ENCODE data around the gene MZF1. TPM values are rescaled to one million over a fixed set of nuclear protein-coding genes. Genes with fewer than 3 reads are reported as not detected.
A peak's percentile ranks its signal among the peaks of the same experiment; 100 is the strongest.

Gene MZF1
- total RNA-seq, 1 experiment from 2014 or later: 33.0 TPM

DNA sequence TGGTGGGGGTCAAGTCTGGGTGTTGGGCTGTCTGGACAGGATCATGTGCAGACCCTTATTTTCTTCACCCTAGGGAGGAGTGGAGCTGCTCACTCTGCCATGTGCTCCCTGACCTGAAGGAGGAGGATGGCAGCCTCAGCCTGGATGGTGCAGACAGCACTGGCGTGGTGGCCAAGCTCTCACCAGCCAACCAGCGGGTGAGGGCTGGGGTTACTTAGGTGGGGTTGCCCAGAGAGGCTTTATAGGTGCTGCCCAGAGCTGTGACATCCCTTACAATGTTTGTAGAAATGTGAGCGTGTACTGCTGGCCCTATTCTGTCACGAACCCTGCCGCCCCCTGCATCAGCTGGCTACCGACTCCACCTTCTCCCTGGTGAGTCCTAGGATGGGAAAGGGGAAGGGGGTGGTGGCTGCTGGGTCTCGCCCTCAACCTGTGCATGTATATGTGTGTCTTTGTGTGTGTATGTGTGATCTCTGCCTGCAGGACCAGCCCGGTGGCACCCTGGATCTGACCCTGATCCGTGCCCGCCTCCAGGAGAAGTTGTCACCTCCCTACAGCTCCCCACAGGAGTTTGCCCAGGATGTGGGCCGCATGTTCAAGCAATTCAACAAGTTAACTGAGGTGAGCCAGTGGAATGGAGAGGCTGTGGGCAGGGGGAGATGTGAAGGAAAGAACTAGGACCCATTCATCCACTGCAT is 23.3 kb downstream of the MZF1 start (continued):
- TF ChIP-seq SRF (IDR thresholded peaks at IDR 0.05; ENCODE audit: low read depth) (no peak), SIN3A (IDR thresholded peaks at IDR 0.05; ENCODE audit: low read depth) (no peak), CBX3 (IDR thresholded peaks at IDR 0.05; ENCODE audit: low read depth) (no peak), SP1 (IDR thresholded peaks at IDR 0.05; ENCODE audit: low read depth) (no peak)

DNA sequence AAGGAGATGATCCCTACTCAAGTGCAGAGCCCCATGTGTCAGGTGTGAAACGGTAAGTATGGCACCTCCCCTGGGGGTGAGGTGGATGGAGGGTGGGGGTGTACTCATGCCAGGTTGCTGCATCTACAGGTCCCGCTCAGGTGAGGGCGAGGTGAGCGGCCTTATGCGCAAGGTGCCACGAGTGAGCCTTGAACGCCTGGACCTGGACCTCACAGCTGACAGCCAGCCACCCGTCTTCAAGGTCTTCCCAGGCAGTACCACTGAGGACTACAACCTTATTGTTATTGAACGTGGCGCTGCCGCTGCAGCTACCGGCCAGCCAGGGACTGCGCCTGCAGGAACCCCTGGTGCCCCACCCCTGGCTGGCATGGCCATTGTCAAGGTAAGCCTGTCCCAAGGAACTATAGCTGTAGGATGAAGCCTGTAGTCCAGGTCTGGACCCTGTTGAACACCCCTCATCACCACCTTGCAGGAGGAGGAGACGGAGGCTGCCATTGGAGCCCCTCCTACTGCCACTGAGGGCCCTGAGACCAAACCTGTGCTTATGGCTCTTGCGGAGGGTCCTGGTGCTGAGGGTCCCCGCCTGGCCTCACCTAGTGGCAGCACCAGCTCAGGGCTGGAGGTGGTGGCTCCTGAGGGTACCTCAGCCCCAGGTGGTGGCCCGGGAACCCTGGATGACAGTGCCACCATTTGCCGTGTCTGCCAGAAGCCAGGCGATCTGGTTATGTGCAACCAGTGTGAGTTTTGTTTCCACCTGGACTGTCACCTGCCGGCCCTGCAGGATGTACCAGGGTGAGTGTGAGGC is 24.1 kb downstream of the MZF1 start:
- peaks cover 81% of the 10 kb centered on the region for H3K79me2 ChIP-seq (ENCODE audit: insufficient read depth, low read length)
- POLR2A ChIA-PET: no interaction called here
- ATAC-seq (no peak), DNase-seq (ENCODE audit: low read depth, low spot score) (no peak)
- H3K4me3 ChIP-seq (replicated peaks in 1 of 2; ENCODE audit: low read depth in 1 of 2, low read length in 2 of 2): no peak overlapping the region
- CTCF ChIA-PET: no interaction called here
- RAD21 ChIA-PET (ENCODE audit: low non-redundant PET in 1 of 2, low total read pairs in 2 of 2, uncharacterized antibody in 2 of 2, unreplicated experiment in 2 of 2): no interaction called here
- no peak overlapping the region for H3K4me2 ChIP-seq (ENCODE audit: low read length)
- no peaks in the 10 kb centered on the region for H3K9me3 ChIP-seq (ENCODE audit: control insufficient read depth in 1 of 2, insufficient read depth in 1 of 2, low read depth in 1 of 2, low read length in 2 of 2)
- no peaks in the 10 kb centered on the region for H3K9me2 ChIP-seq (ENCODE audit: insufficient read depth)
- no peak overlapping the region for H3K9ac ChIP-seq (ENCODE audit: low read length)
- intact Hi-C loops (cut with micrococcal nuclease): no loop called here
- no TSS peak for BruUV-seq (replicated peaks)
- TF ChIP-seq JUND (IDR thresholded peaks at IDR 0.05) (no peak), RAD21 (IDR thresholded peaks at IDR 0.05; ENCODE audit: low read depth) (no peak), YY1 (IDR thresholded peaks at IDR 0.05; ENCODE audit: extremely low read depth, insufficient replicate concordance, low read depth, low read length) (no peak), SIN3A (IDR thresholded peaks at IDR 0.05; ENCODE audit: low read depth) (no peak), POLR2AphosphoS5 (IDR thresholded peaks at IDR 0.05; ENCODE audit: low read depth, low read length) (no peak; the same call in 1 of the 2 replicates), FOSL1 (IDR thresholded peaks at IDR 0.05; ENCODE audit: low read depth) (no peak), POLR2A (IDR thresholded peaks at IDR 0.05; ENCODE audit: borderline replicate concordance, extremely low read depth, insufficient read depth, insufficient read length) (no peak), EZH2 (IDR thresholded peaks at IDR 0.05) (no peak), ZFX (IDR thresholded peaks at IDR 0.05) (no peak)
- TF ChIP-seq, protein P1, sequence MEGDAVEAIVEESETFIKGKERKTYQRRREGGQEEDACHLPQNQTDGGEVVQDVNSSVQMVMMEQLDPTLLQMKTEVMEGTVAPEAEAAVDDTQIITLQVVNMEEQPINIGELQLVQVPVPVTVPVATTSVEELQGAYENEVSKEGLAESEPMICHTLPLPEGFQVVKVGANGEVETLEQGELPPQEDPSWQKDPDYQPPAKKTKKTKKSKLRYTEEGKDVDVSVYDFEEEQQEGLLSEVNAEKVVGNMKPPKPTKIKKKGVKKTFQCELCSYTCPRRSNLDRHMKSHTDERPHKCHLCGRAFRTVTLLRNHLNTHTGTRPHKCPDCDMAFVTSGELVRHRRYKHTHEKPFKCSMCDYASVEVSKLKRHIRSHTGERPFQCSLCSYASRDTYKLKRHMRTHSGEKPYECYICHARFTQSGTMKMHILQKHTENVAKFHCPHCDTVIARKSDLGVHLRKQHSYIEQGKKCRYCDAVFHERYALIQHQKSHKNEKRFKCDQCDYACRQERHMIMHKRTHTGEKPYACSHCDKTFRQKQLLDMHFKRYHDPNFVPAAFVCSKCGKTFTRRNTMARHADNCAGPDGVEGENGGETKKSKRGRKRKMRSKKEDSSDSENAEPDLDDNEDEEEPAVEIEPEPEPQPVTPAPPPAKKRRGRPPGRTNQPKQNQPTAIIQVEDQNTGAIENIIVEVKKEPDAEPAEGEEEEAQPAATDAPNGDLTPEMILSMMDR (IDR thresholded peaks at IDR 0.05 in 2 of 3, conservative IDR thresholded peaks at IDR 0.05 in 1 of 3; ENCODE audit: borderline replicate concordance in 1 of 3, insufficient read depth in 1 of 3, low read depth in 2 of 3, low read length in 2 of 3): no peak
- no peak overlapping the region for H2AFZ ChIP-seq (ENCODE audit: low read depth, low read length, poor library complexity, severe bottlenecking)
- peaks cover 32% of the 10 kb centered on the region; the same call in 1 of the 2 replicates for H4K20me1 ChIP-seq (ENCODE audit: insufficient read depth)
- H3K27me3 ChIP-seq (ENCODE audit: insufficient read depth, low read length): no peaks in the 10 kb centered on the region
- H3K27ac ChIP-seq (ENCODE audit: low read depth, low read length): peak overlapping the region; percentile 10; the same call in 1 of the 2 replicates
- H3K4me1 ChIP-seq (ENCODE audit: control insufficient read depth in 1 of 2, insufficient read depth in 2 of 2, low read length in 2 of 2): peaks cover 18 to 23% of the 10 kb centered on the region in 2 experiments; a peak in 3 of 4 replicates
- H3K36me3 ChIP-seq (ENCODE audit: control insufficient read depth in 1 of 2, insufficient read depth in 2 of 2, low read length in 2 of 2): peaks cover 52 to 65% of the 10 kb centered on the region in 2 experiments; a peak in 3 of 4 replicates

Measured in HCT116 (cell line).